M059J (cell line): ENCODE measurements around the gene GIGYF2. TPM values are rescaled to one million over a fixed set of nuclear protein-coding genes. Genes with fewer than 3 reads are reported as not detected.
"Not testable (repeated sequence)": the region's sequence is repeated elsewhere in the genome, so short reads cannot be mapped to it uniquely, and the experiment has no call there.

ENCODE experiments used
- DNase-seq: peaks from one replicate; pipeline ENCODE4 v3.0.0-alpha.2; 2012; ENCODE audit warnings: low read depth
- total RNA-seq: library from RNA; depleted of rRNA; stranded (reverse); fragments of >200 nt; shearing (Covaris generic); gene quantifications from 2 replicates; pipeline ENCODE4 v1.2.3, GENCODE V29; 2014

Gene GIGYF2
- total RNA-seq, 1 experiment from 2014 or later, result 45.6 TPM

GRCh38 chr2:232687382-232688160, 9.6 kb upstream of the GIGYF2 start:
- DNase-seq, result peak; percentile 46

- no peak for DNase-seq
Observed at GRCh38 chr2:232688201-232688600, 8.9 kb upstream of the GIGYF2 start.

- peak; percentile 43 for DNase-seq
Observed at GRCh38 chr2:232689152-232689910, 7.8 kb upstream of the GIGYF2 start.

DNA sequence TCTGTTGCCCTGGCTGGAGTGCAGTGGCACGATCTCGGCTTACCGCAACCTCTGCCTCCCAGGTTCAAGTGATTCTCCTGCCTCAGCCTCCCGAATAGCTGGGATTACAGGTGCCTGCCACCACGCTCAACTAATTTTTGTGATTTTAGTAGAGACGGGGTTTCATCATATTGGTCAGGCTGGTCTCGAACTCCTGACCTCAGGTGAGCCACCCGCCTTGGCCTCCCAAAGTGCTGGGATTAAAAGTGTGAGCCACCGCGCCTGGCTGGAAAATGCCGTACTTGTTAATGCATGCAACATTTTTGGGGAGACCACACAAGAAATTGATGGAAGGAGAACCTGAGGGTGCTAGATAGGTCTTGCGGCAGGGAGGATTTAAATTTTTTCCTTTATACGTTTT, 6.0 kb upstream of the GIGYF2 start:
- not testable (repeated sequence) for DNase-seq

DNA sequence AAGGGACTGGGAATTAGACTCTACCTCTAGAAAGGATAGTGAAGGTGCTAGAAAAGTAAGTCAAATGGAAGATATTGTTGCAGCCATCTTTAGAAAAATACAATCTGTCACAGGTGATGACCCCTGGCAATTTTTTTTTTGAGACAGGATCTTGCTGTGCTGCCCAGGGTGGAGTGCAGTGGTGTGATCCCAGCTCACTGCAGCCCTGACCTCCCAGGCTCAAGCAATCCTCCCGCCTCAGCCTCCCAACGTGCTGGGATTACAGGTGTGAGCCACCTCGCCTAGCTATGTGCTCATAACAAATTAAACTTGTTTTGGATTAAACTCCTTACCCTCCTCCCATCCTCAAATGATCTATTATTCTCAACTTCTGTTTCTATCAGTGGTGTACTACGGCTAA, 3.8 kb upstream of the GIGYF2 start:
- no peak for DNase-seq

DNA sequence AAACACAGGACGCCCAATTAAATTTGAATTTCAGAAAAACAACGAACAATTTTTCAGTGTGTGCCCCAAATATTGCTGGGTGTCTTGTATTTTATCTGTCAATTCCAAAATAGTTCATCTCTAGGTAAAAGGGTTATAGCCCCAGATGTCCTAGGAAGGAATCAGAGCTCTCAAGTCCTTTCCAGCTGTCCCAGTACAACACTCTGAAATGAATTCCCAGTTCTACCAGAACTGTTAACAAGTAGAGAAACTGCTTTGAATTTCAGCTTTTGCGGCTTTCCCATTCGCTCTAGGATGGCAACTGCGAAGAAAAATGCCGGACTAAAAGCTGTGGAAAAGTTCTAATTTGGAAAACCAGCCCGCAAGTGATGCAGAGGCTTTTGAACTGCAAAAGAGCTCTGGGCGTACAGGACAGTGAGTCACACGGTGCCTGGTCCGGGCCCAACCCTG, 497 bp upstream of the GIGYF2 start:
- no peak for DNase-seq

DNA sequence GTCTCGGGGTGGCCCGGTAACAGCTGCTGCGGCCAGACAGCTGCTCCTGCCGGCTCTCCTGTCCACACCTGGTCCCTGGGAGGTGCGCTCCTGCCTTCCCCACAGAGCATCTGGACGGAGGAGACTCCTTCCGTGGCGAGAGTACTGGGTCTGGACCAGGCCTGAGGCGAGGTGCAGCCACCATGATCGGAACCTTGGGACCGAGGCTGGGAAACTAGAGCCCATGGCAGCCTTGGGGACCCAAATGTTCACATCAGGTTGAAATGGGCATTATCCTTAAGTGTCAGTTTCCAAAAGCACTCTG, 628 bp downstream of the GIGYF2 start:
- no peak for DNase-seq

GRCh38 chr2:232698556-232699091, 1.5 kb downstream of the GIGYF2 start:
- no peak for DNase-seq

- no peak for DNase-seq
Observed at GRCh38 chr2:232699110-232699509, 2.0 kb downstream of the GIGYF2 start.

DNA sequence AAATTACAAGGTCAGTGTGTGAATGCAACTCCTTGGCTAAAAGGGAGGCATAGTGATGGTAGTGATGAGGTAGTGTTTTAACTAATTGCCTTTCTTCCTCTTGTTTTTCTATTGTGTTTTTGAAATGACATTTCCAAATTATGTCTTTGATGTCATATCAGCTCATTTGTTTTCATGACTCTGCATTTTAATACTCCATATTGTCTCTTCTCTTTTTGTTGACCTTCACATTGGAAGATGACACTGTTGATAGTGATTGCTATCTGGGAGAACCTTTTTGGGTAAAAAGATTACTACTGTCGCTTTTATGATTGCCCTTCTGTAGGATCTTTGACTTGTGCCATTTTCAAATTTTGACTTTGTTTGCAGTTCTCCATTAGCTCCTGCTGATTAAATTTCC, 3.0 kb downstream of the GIGYF2 start:
- DNase-seq, result no peak

- no peak for DNase-seq
Observed at GRCh38 chr2:232707076-232707475, 9.9 kb downstream of the GIGYF2 start.

- DNase-seq, result no peak
Observed at GRCh38 chr2:232713505-232713904, 16.4 kb downstream of the GIGYF2 start.

GRCh38 chr2:232714969-232715368, 17.8 kb downstream of the GIGYF2 start:
- no peak for DNase-seq

GRCh38 chr2:232720056-232720455, 22.9 kb downstream of the GIGYF2 start:
- DNase-seq, result not testable (repeated sequence)

DNA sequence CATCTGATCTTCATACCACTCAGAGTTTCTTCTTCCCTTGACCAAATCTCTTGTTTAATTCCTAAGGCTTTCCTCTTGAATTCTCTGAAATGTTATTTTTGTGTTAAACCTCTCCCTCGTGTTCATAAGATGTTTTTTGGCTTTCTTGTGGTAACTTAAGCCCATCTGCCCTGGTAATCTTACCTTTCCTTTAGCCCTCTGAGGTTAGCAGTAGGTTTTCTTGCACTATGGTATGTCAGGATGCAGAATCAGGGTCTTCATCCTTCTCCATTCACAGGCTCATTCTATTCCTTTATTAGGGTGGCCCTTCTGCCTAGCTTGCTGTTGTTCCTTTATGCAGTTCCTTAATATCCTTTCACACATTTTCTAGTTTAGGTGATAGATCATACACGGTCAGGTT, 24.1 kb downstream of the GIGYF2 start:
- DNase-seq, result no peak

- DNase-seq, result no peak
Observed at GRCh38 chr2:232721882-232722281, 24.8 kb downstream of the GIGYF2 start.

DNA sequence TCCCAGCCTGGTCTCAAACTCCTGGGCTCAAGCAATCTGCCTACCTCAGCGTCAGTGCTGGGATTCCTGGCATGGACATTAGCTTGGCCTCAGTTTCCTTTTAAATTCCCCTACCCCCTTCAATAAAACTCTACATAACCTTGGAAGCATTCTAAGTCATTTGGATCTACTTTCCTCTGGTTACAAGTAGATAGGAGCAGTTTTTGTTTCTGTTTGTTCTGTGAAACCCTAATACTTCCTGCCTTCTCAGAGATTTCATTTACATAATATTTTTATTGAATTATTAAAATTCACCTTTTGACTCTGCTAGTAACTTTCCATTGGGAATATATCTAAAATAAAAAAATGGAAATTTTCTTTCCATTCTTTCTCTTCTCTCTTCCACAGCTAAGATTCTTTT, 25.9 kb downstream of the GIGYF2 start:
- DNase-seq, result no peak

DNA sequence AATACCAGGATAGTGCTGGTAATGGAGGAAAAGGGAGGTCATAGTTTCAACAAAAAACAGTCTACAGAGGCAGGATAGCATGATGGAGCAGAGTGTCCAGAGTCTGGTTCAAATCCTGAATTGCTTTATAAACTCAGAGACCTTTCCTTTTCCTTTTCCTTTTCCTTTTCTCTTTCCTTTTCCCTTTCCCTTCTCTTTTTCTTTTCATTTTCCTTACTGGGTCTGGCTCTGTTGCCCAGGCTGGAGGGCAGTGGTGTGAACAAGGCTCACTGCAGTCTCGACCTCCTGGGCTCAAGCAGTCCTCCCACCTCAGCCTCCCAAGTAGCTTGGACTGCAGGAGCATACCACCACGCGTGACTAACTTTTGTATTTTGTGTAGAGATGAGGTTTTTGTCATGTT, 31.7 kb downstream of the GIGYF2 start:
- DNase-seq, result no peak

- DNase-seq, result peak; percentile 2
Observed at GRCh38 chr2:232731470-232731869, 34.3 kb downstream of the GIGYF2 start.

DNA sequence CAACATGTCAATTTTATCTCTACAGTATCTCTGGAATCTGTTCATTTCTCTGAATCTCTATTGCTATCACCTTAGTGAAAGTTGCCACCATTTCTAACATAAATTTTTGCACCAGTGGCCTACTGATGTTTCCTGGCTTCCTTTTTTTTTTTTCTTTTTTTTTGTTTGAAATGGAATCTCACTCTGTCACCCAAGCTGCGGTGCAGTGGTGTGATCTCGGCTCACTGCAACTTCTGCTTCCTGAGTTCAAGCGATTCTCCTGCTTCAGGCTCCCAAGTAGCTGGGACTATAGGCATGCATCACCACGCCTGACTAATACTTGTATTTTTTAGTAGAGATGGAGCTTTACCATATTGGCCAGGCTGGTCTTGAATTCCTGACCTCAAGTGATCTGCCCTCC, 44.2 kb downstream of the GIGYF2 start:
- no peak for DNase-seq

DNA sequence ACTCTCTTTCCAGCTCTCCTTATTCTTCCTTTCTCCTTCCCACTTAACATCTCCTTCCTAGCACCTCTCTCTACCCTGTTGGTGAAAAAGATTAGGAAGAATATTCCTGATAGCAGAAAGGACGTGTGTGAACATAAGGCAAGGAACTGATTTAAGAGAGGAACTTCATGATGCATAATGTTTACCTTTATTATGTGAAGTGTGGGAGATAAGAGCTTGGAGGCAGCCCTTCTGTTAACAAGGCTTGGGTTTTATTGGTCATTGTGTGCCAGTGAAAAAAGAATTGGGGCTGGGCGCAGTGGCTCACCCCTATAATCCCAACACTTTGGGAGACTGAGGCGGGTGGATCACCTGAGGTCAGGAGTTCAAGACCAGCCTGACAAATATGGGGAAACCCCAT, 44.8 kb downstream of the GIGYF2 start:
- no peak for DNase-seq

- no peak for DNase-seq
Observed at GRCh38 chr2:232744963-232745362, 47.8 kb downstream of the GIGYF2 start.

DNA sequence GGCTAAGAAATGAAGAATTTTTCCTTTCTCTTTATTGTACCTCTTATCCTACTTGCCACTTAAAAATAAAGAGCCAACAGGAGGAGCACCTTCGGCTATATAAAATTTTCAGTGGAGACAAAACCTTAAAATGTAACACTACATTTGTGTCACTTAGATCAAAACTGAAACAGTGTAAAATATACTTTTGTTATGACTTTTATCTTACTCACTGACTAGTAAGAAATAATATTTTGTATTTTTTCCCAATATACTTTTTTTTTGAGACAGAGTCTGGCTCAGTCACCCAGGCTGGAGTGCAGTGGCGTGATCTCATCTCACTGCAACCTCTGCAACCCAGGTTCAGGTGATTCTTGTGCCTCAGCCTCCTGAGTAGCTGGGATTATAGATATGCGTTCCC, 50.9 kb downstream of the GIGYF2 start:
- no peak for DNase-seq
